NCI-H128 (cell line): ENCODE measurements around the gene YEATS2.
"Not testable (repeated sequence)": the region's sequence is repeated elsewhere in the genome, so short reads cannot be mapped to it uniquely, and the experiment has no call there.

Source experiments
- DNase-seq: peaks from one replicate; lab custom pipeline; 2025; ENCODE audit not compliant: unreplicated experiment; lab: John Stamatoyannopoulos, UW

The YEATS2 gene

DNA sequence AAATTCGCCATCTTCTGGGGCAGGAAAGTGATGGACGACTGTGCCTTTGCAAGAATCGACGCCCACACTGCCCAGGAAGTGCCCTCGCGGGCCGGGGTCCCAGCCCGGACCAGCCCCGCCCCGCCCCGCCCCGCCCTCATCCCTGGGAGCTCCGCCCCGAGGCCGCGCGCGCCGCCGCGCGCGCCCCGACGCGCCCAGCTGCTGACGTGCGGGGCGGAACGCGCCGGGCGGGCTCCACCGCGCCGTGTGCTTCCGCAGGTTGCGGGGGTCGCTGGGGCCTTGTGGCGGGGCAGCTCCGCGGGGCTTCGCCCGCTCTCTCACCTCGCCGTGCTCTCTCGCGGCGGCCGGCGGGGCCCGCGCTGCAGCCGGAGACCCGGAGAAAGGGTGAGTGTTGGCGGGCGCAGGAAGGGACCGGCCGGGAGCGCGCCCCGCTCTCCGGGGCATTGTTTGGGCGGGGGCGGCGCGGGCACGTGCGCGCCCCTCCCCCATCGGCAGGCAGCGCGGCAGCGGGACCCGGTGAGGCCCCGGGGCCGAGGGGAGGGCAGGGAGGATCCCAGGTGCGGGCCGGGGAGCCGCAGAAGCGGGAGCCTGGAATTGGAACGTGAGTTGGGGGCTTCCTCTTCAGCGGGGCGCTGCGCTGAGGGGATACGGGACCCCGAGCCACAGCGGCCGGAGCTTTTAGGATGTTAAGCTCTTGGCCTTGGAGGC lies at the start of gene YEATS2:
Gene YEATS2 (plus strand): TSS at position 188 of the 708 bp plus-strand sequence. CDS start 17,366 bp downstream, outside the sequence.
- no peak for DNase-seq

- no peak for DNase-seq
Observed at GRCh38 chr3:183650554-183650953, 47.0 kb upstream of the YEATS2 start.

- no peak for DNase-seq
Observed at GRCh38 chr3:183653209-183654064, 44.2 kb upstream of the YEATS2 start.

DNA sequence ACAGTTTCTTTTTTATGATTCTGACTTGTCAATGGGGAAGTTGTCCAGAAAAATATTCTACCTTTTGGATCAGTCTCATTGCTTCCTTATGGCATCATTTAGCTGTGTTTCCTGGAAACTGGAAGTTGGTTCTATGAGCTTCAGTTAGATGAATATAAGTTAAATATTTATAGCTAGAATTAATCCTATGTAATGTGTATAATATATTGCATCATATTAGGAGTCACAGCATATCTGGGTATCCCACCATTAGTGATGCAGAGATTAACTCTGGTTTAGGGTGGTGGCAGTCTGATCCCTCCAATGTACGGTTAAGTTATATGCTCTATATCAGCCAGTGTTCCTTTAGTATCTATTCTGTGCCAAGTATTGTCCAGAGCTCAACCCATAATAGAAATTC lies 42.9 kb upstream of the YEATS2 start:
- DNase-seq = no peak

DNA sequence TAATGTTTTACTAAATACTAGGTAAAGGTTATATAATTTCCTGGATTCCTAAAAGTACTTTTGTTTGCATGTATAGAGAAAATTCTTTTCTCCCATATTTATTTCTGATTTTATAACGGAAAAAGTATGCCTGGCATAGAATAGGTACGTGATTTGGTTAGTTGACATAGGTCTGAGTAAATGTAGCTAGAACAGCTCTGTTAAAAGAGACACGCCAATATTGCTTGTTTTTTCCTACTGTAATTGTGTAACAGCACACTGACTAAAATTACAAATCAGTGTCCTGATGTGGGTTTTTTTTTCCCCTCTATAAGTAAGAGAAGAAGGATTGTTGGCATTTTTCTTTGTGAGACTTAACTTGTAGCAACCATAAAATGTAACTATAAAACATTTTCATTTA lies 35.5 kb upstream of the YEATS2 start:
- DNase-seq = no peak

DNA sequence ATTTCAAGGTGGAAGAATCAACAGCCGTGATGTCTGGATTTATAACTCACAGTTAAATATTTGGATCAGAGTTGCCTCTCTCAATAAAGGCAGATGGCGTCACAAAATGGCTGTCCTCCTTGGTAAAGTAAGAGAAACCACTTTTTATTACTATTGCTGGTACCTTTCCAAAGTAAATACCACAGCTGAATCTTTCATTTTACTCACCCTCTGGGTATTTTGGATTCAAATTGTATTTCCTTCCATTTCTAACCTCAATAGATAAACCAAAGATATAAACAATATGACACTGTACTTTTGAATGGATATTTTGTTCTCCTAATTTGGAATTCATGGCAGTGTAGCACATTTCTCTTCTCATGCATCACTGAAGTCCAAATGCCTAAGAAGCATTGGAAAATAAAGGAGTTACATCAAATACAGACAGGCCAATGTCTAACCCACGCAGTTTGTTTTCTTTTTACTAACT lies 32.6 kb upstream of the YEATS2 start:
- DNase-seq = no peak

DNA sequence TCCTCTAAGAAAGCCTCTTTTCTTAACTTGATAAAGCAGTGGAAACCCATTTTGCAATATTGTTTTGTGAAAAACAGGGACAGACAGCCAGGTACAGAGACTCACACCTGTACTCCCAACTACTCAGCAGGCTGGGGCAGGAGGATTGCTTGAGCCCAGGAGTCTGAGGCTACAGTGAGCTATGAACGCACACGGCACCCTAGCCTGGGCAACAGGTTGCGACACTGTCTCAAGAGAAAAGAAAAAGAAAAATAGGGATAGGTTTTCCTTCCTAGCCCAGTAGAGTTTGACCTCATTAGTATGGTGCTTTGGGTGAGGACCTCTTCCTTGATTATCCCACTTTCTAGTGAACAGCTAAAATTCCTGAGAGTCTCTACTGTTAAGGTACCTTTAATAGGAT lies 17.5 kb upstream of the YEATS2 start:
- no peak for DNase-seq

- DNase-seq = no peak
Observed at GRCh38 chr3:183687705-183688104, 9.9 kb upstream of the YEATS2 start.

GRCh38 chr3:183688874-183689273 lies 8.7 kb upstream of the YEATS2 start:
- no peak for DNase-seq

DNA sequence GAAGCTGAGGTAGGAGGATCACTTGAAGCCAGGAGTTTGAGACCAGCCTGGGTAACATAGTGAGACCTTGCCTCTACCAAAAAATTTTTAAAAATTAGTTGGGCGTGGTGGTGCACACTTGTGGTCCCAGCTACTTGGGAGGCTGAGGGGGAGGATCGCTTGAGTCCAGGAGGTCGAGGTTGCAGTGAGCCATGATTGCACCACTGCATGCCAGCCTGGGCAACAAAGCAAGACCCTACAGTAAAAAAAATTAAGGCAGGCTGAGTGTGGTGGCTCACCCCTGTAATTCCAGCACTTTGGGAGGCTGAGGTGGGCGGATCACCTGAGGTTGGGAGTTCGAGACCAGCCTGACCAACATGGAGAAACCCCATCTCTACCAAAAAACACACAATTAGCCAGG lies 8.0 kb upstream of the YEATS2 start:
- not testable (repeated sequence) for DNase-seq

DNA sequence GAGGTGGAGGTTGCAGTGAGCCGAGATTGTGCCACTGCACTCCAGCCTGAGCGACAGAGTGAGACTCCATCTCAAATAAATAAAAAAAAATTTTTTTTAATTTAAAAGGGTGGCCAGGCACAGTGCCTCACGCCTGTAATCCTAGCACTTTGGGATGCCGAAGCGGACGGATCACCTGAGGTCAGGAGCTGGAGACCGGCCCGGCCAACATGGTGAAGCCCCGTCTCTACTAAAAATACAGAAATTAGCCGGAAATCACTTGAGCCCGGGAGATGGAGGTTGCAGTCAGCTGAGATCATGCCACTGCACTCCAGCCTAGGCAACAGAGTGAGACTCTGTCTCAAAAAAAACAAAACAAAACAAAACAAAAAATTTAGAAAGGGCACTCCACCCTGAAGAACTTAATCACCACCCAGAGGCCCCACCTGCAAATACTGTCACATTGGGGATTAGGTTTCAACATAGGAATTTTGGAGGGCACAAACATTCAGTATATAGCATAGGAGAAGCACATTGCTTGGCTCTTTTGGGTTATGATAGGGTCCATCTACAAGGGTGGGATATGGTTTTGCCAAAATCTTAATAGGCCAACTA lies 7.1 kb upstream of the YEATS2 start:
- DNase-seq = no peak

DNA sequence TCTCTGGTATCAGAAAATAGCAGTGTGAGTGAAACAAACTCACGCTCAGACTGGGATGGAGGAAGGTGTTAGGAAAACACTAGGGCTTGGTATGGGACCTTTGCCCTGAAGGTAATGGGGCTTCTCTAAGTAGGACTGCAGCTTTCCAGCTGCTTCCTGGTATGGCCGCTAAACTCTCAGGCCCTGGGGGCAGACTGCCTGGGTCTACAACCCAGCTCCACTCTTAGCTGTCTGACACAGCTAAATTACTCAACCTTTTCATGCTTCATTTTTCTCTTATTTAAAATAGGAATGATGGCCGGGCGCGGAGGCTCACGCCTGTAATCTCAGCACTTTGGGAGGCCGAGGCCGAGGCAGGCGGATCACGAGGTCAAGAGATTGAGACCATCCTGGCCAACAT lies 5.2 kb upstream of the YEATS2 start:
- no peak for DNase-seq

GRCh38 chr3:183695569-183696364 lies 1.8 kb upstream of the YEATS2 start:
- no peak for DNase-seq

- DNase-seq = no peak
Observed at GRCh38 chr3:183697123-183697609, 431 bp upstream of the YEATS2 start.

DNA sequence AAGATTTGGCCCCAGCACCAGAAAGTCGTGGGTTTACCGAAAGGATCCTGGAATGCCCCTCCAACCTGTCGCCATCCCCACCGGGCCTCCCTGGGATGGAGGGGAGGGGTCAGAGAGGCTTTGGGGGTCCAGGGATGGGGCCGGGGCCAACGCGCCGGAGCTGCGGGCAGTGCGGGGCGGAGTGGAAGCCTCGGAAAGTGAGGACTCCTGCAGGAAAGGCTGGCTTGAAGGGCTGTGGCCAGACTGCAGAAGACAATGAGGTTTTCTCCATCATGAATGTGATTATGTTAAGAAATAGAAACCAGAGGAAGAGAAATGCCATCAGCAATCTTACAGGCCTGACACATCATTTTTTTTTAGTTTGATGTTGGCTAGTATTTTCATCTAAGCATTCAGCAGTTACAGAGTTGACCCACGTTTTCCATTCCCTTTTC lies 738 bp downstream of the YEATS2 start:
- no peak for DNase-seq

GRCh38 chr3:183698756-183699155 lies 1.2 kb downstream of the YEATS2 start:
- no peak for DNase-seq

DNA sequence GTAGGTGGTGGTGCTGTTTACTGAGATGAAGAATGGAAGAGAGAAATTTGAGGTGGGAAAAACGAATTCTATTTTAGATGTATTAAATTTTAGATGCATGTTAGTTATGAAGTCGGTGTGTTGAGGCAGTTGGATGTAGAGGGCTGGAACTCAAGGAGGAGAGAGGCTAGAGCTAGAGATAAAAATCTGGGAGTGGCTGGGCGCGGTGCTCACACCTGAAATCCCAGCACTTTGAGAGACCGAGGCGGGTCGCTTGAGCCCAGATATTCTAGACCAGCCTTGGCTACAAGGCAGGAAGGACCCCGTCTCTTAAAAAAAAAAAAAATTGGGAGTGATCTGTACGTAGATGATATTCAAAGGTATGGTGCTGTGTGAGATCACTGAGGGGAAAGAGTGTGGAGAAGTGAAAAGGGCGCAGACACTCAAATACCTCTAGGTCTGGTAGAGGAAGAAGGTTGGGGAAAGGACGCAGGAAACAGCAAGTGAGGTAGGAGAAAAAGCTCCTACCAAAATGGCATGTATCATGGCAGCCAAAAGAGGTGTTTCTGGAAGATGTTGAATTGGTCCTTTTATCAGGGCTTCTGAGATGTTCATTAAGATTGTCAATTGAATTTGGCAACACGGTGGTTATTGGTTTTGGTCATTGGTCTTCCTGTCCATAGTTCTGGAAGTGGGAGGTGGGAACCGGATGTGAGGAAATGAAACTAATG lies 1.8 kb downstream of the YEATS2 start:
- no peak for DNase-seq

DNA sequence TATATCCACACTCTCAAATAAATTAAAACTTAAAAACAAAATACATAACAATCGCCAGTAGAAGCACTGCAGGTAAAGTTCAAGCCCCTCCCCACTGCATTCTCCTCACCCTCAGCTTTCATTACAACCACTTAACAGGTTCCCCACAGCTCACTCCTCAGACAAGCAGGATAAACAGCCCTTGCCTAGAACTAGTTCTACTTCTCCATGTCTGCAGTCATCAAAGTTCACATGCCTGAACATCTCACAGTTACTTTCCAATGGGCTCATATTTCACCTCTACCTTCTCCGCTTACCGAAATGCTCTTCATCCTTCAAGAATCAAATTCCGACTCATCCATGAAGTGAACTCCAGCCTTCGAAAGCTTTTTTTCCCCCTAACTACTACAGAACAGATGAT lies 4.1 kb downstream of the YEATS2 start:
- DNase-seq = no peak

- DNase-seq = not testable (repeated sequence)
Observed at GRCh38 chr3:183703892-183704291, 6.3 kb downstream of the YEATS2 start.

DNA sequence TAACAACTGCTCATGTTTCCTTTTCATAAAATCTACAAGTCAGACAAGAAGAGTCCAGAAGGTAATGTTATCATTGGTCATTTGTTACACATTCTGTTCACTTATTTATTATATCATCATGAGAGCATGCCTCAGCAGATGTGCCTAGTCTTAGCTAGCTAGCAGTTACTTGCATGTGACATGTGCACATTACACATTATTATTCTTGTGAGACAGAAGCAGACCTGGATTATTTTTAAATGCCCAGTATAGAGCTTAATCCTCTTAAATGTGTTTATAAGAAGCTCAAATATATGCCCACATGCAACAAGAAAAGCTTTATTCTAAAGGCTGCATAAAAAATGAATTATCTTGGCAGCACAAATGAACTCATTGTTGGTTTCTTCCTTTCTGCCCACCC lies 12.6 kb downstream of the YEATS2 start:
- DNase-seq = no peak
